ENCODE results near the gene EIF5AL1. TPM values are rescaled to one million over a fixed set of nuclear protein-coding genes. Genes with fewer than 3 reads are reported as not detected.
A peak's percentile ranks its signal among the peaks of the same experiment; 100 is the strongest.
"Not testable (repeated sequence)": the region's sequence is repeated elsewhere in the genome, so short reads cannot be mapped to it uniquely, and the experiment has no call there.

Gene EIF5AL1
- total RNA-seq, 6 experiments from 2014 or later = 0.31 to 0.54 (median 0.44) TPM; not detected in 1

DNA sequence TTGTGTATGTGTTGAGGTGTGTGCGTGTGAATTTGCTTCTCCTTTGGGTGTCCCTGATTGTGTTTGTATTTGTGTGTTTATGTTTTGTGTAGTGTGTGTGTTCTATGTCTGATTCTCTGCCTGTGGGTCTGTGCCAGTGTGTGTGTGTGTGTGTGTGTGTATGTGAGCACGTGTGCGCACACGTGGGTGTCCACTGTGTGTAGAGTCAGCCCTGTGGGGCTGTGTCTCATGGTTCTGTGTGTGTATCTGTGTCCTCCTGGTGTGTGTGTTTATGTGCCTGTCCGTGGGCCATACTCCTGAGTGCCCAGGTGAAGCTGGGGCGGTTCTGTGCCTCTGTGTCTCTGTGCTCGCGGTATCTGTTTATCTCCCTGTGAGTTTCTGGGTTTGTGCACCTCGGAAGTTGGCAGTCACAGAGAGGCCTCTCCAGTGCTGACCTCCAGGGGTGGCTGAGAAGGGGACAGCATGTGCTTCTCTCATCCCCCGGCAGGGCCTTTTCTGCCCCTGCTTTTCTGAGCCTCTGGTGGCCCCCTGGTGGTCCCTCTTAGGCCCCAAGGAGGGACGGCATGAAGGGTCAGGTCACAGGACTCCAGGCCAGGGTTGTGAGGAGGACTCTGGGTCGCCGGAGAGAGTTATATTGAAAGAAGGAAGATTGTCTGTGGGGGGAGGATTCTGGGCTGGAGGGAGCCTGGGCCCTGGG is 11.0 kb downstream of the EIF5AL1 start:
- H3K4me1 ChIP-seq; H3K4me3 ChIP-seq; H3K36me3 ChIP-seq; DNase-seq; H3K9me3 ChIP-seq; H3K27ac ChIP-seq; H3K27me3 ChIP-seq; intact Hi-C loops (cut with DNase I): not testable (repeated sequence)
- ATAC-seq = peak in 1 of 4 donors; percentile 17
- WGBS (ENCODE audit: insufficient coverage, low coverage, low lambda C conversion rate, missing lambda C conversion rate) = 86% methylated on average over 6 of the region's 13 CpGs

- DNase-seq; H3K9me3 ChIP-seq; H3K27me3 ChIP-seq; H3K27ac ChIP-seq; ATAC-seq; H3K4me3 ChIP-seq; H3K36me3 ChIP-seq; intact Hi-C loops (cut with DNase I); H3K4me1 ChIP-seq: not testable (repeated sequence)
- 81% methylated on average over 3 of the region's 8 CpGs for WGBS (ENCODE audit: insufficient coverage, low coverage, low lambda C conversion rate, missing lambda C conversion rate)
Measured at GRCh38 chr10:79525049-79525710, 12.8 kb downstream of the EIF5AL1 start.

GRCh38 chr10:79528261-79528660 is 15.9 kb downstream of the EIF5AL1 start:
- H3K9me3 ChIP-seq; intact Hi-C loops (cut with DNase I); H3K4me3 ChIP-seq; H3K36me3 ChIP-seq; H3K4me1 ChIP-seq; H3K27ac ChIP-seq; ATAC-seq; DNase-seq; H3K27me3 ChIP-seq: not testable (repeated sequence)
- 90% methylated on average over 3 of the region's 4 CpGs for WGBS (ENCODE audit: insufficient coverage, low coverage, low lambda C conversion rate, missing lambda C conversion rate)

GRCh38 chr10:79533142-79533902 is 21.0 kb downstream of the EIF5AL1 start:
- H3K9me3 ChIP-seq; intact Hi-C loops (cut with DNase I); H3K27ac ChIP-seq; H3K27me3 ChIP-seq; H3K4me1 ChIP-seq; H3K4me3 ChIP-seq; DNase-seq; H3K36me3 ChIP-seq: not testable (repeated sequence)
- 30% methylated on average over 2 of the region's 11 CpGs for WGBS (ENCODE audit: insufficient coverage, low coverage, low lambda C conversion rate, missing lambda C conversion rate)
- ATAC-seq = peak in 1 of 4 donors; percentile 33

GRCh38 chr10:79533903-79534175 is 21.5 kb downstream of the EIF5AL1 start:
- intact Hi-C loops (cut with DNase I); H3K36me3 ChIP-seq; H3K4me3 ChIP-seq; ATAC-seq; DNase-seq; H3K4me1 ChIP-seq; H3K27ac ChIP-seq; H3K27me3 ChIP-seq; H3K9me3 ChIP-seq: not testable (repeated sequence)
- no CpG with 5 or more reads among the region's 5 CpGs for WGBS (ENCODE audit: insufficient coverage, low coverage, low lambda C conversion rate, missing lambda C conversion rate)

- H3K27ac ChIP-seq; DNase-seq; H3K27me3 ChIP-seq; H3K36me3 ChIP-seq; H3K4me3 ChIP-seq; H3K9me3 ChIP-seq; ATAC-seq; intact Hi-C loops (cut with DNase I); H3K4me1 ChIP-seq: not testable (repeated sequence)
- 51% methylated on average over 4 of the region's 6 CpGs for WGBS (ENCODE audit: insufficient coverage, low coverage, low lambda C conversion rate, missing lambda C conversion rate)
Measured at GRCh38 chr10:79538311-79538710, 26.0 kb downstream of the EIF5AL1 start.

DNA sequence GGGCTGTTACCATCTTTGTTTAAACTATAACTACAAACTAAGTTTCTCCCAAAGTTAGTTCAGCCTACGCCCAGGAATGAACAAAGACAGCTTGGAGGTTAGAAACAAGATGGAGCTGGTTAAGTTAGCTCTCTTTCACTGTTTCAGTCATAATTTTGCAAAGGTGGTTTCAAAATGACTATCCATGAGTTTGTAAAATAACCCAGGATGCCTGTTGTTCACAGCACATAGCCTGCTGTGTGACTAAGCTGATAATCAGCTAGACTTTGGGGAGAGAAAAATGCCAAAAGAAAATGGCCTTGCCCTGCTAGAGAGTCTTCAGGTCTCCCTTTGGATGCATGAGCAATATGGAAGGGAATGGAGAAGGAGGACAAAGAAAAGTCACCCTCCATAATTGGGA is 28.6 kb downstream of the EIF5AL1 start:
- intact Hi-C loops (cut with DNase I); H3K4me1 ChIP-seq; H3K36me3 ChIP-seq; ATAC-seq; DNase-seq; H3K27me3 ChIP-seq; H3K27ac ChIP-seq; H3K9me3 ChIP-seq; H3K4me3 ChIP-seq: not testable (repeated sequence)
- WGBS (ENCODE audit: insufficient coverage, low coverage, low lambda C conversion rate, missing lambda C conversion rate) = 83% methylated on average over 1 of the region's 1 CpG

- TF ChIP-seq CTCF (IDR thresholded peaks at IDR 0.05) = no peak
- no peak for TF ChIP-seq POLR2A (IDR thresholded peaks at IDR 0.05)
- Histone ChIP-seq H3K27ac (no peak overlapping the region), H3K9me3 (no peaks in the 10 kb centered on the region), H3K36me3 (no peaks in the 10 kb centered on the region), H3K4me3 (no peak overlapping the region), H3K27me3 (no peaks in the 10 kb centered on the region), H3K4me1 (no peaks in the 10 kb centered on the region)
- intact Hi-C loops (cut with DNase I) = no loop called here
- WGBS (ENCODE audit: insufficient coverage, low coverage, low lambda C conversion rate, missing lambda C conversion rate) = 34% methylated on average over 2 of the region's 2 CpGs
- ATAC-seq = peak; percentile 28 to 75 (median 55)
- no peak for DNase-seq
Measured at GRCh38 chr10:79542626-79543025, 30.3 kb downstream of the EIF5AL1 start.

GRCh38 chr10:79544408-79544807 is 32.1 kb downstream of the EIF5AL1 start:
- intact Hi-C loops (cut with DNase I); H3K4me1 ChIP-seq; ATAC-seq; H3K9me3 ChIP-seq; H3K27me3 ChIP-seq; H3K36me3 ChIP-seq; H3K4me3 ChIP-seq; DNase-seq; H3K27ac ChIP-seq: not testable (repeated sequence)
- 94% methylated on average over 3 of the region's 3 CpGs for WGBS (ENCODE audit: insufficient coverage, low coverage, low lambda C conversion rate, missing lambda C conversion rate)

- H3K9me3 ChIP-seq; H3K4me1 ChIP-seq; H3K4me3 ChIP-seq; H3K36me3 ChIP-seq; intact Hi-C loops (cut with DNase I); H3K27ac ChIP-seq; DNase-seq; ATAC-seq; H3K27me3 ChIP-seq: not testable (repeated sequence)
- WGBS (ENCODE audit: insufficient coverage, low coverage, low lambda C conversion rate, missing lambda C conversion rate) = 73% methylated on average over 3 of the region's 3 CpGs
Measured at GRCh38 chr10:79544926-79545659, 32.8 kb downstream of the EIF5AL1 start.

Measured in right lobe of liver (tissue), 6 donors.